HepG2 (cell line): Measurements from ENCODE around the gene RIN3. TPM values are rescaled to one million over a fixed set of nuclear protein-coding genes. Genes with fewer than 3 reads are reported as not detected.
A peak's percentile ranks its signal among the peaks of the same experiment; 100 is the strongest.

Experiments used
- AKNA ChIP-seq: sonication (generic); formaldehyde crosslinking; IDR thresholded peaks from 2 replicates; pipeline ENCODE4 v1.4.0; 2020; ENCODE audit warnings: missing genetic modification reagents, borderline replicate concordance
- ARNTL ChIP-seq: sonication (generic); formaldehyde crosslinking; IDR thresholded peaks from 2 replicates; pipeline ENCODE4 v1.4.0; 2020; ENCODE audit warnings: mild to moderate bottlenecking, missing genetic modification reagents
- ATAD3A ChIP-seq: sonication (generic); formaldehyde crosslinking; IDR thresholded peaks from 2 replicates; pipeline ENCODE4 v1.4.0; 2020; ENCODE audit warnings: missing genetic modification reagents
- CBX2 ChIP-seq, 2 experiments: fragments of 200-600 bp in 1 of 2; sonication (generic); formaldehyde crosslinking in 1 of 2; IDR thresholded peaks; 2 replicates each; pipeline versions ENCODE4 v1.7.0 to v1.8.1; 2018 to 2022; ENCODE audit warnings: low read depth in 2 of 2, low read length in 1 of 2, mild to moderate bottlenecking in 1 of 2, missing genetic modification reagents in 1 of 2
- CHD4 ChIP-seq: fragments of 200-600 bp; sonication (generic); IDR thresholded peaks from 2 replicates; pipeline ENCODE4 v1.7.0; 2017; ENCODE audit warnings: mild to moderate bottlenecking, low read length, borderline replicate concordance
- CREM ChIP-seq, 2 experiments: sonication (generic) in 1 of 2; formaldehyde crosslinking in 1 of 2; IDR thresholded peaks; 2 replicates each; pipeline versions ENCODE4 v1.4.0 to v1.6.1; 2016 to 2020; ENCODE audit warnings: antibody characterized with exemption in 1 of 2, mild to moderate bottlenecking in 1 of 2, missing genetic modification reagents in 1 of 2
- GPN1 ChIP-seq: sonication (generic); formaldehyde crosslinking; IDR thresholded peaks from 2 replicates; pipeline ENCODE4 v1.5.1; 2020; ENCODE audit warnings: missing genetic modification reagents, borderline replicate concordance
- HDAC6 ChIP-seq: fragments of 200-600 bp; sonication (generic); IDR thresholded peaks from 2 replicates; pipeline ENCODE4 v1.7.0; 2017; ENCODE audit warnings: mild to moderate bottlenecking, antibody characterized with exemption, low read length, low read depth
- IKZF5 ChIP-seq: IDR thresholded peaks from 2 replicates; pipeline ENCODE4 v1.6.1; 2018; ENCODE audit warnings: missing genetic modification reagents, mild to moderate bottlenecking, missing compliant biosample characterization
- PCBP2 ChIP-seq: fragments of 200-400 bp; formaldehyde crosslinking; optimal IDR thresholded peaks from 2 replicates; pipeline ENCODE3; 2018; ENCODE audit warnings: low read length, low read depth; ENCODE audit not compliant: poor library complexity, severe bottlenecking
- PRDM4 ChIP-seq: sonication (generic); formaldehyde crosslinking; IDR thresholded peaks from 2 replicates; pipeline ENCODE4 v1.9.0; 2021; ENCODE audit warnings: missing genetic modification reagents, borderline replicate concordance
- SOX6 ChIP-seq, 2 experiments: fragments of 450-650 bp in 1 of 2; sonication (generic) in 1 of 2; formaldehyde crosslinking in 1 of 2; IDR thresholded peaks; 2 replicates each; pipeline versions ENCODE4 v1.4.0 to v1.6.1; 2017 to 2020; ENCODE audit warnings: antibody characterized with exemption in 1 of 2, mild to moderate bottlenecking in 1 of 2, missing genetic modification reagents in 1 of 2
- TP53 ChIP-seq: sonication (generic); formaldehyde crosslinking; conservative IDR thresholded peaks from 2 replicates; pipeline ENCODE4 v1.4.0; 2020; ENCODE audit warnings: missing genetic modification reagents
- YEATS4 ChIP-seq: sonication (generic); formaldehyde crosslinking; IDR thresholded peaks from 2 replicates; pipeline ENCODE4 v1.4.0; 2020; ENCODE audit warnings: missing genetic modification reagents, borderline replicate concordance
- YY1 ChIP-seq: IDR thresholded peaks from 2 replicates; pipeline ENCODE4 v1.6.1; 2011; ENCODE audit warnings: low read length, low read depth, moderate library complexity, mild to moderate bottlenecking; ENCODE audit not compliant: insufficient read depth, insufficient replicate concordance
- ZFX ChIP-seq: sonication (generic); formaldehyde crosslinking; IDR thresholded peaks from 2 replicates; pipeline ENCODE4 v1.4.0; 2020; ENCODE audit warnings: mild to moderate bottlenecking, low read depth, missing genetic modification reagents, moderate library complexity
- ZKSCAN8 ChIP-seq: IDR thresholded peaks from 2 replicates; pipeline ENCODE4 v1.6.1; 2016; ENCODE audit warnings: borderline replicate concordance, missing genetic modification reagents, missing compliant biosample characterization
- ZNF282 ChIP-seq: fragments of 450-650 bp; IDR thresholded peaks from 2 replicates; pipeline ENCODE4 v1.6.1; 2018; ENCODE audit not compliant: partially characterized antibody
- ZNF777 ChIP-seq: sonication (generic); formaldehyde crosslinking; IDR thresholded peaks from 2 replicates; pipeline ENCODE4 v1.4.0; 2020; ENCODE audit warnings: missing genetic modification reagents
- polyA plus RNA-seq, 8 experiments: library from polyadenylated mRNA; depleted of rRNA in 3 of 8; stranded (reverse) in 7 of 8; unstranded in 1 of 8; fragments of >200 nt; fragmentation: Illumina TruSeq in 4 of 8; extraction: Trizol in 4 of 8; gene quantifications; 2 replicates each; pipeline versions ENCODE4 v1.2.1 to v1.2.3, GENCODE V29; 2011 to 2016; ENCODE audit warnings: low read depth in 4 of 8, missing spikeins in 1 of 8, mixed read lengths in 1 of 8; ENCODE audit not compliant: insufficient read depth in 1 of 8
- total RNA-seq, 5 experiments: library from RNA; depleted of rRNA; stranded (reverse); fragments of >200 nt; fragmentation: Illumina TruSeq; extraction: Trizol; gene quantifications; 2 replicates each; pipeline ENCODE4 v1.2.3, GENCODE V29; 2016; ENCODE audit warnings: low read depth in 1 of 5

Gene RIN3
- total and polyA plus RNA-seq, 2 of the 13 experiments (the other 11 are each of a cell fraction or from before 2014, with no cell fraction given) = 2.3 to 3.6 TPM

GRCh38 chr14:92513966-92514843, 624 bp downstream of the RIN3 start (continued):
- TF ChIP-seq ZKSCAN8 (CRISPR knock-in tag) (no peak), CHD4 (no peak), IKZF5 (peak; percentile 67; the same call in 1 of the 2 replicates), ZNF777 (CRISPR knock-in tag) (peak; percentile 77), PRDM4 (no peak), SOX6 (IDR thresholded peaks at IDR 0.05) (no peak), SOX6 (CRISPR knock-in tag; IDR thresholded peaks at IDR 0.05) (peak; percentile 74), PCBP2 (no peak), AKNA (CRISPR knock-in tag) (no peak), CBX2 (IDR thresholded peaks at IDR 0.05; ENCODE audit: low read depth, low read length) (no peak), CBX2 (CRISPR knock-in tag; IDR thresholded peaks at IDR 0.05; ENCODE audit: low read depth) (0 out of 2 replicates have a peak, but pooled peaks have one; percentile 53), GPN1 (CRISPR knock-in tag) (no peak), YEATS4 (peak; percentile 92), HDAC6 (no peak), ZNF282 (no peak), ZFX (CRISPR knock-in tag) (peak; percentile 95), TP53 (CRISPR knock-in tag) (0 out of 2 replicates have a peak, but pooled peaks have one; percentile 71), YY1 (no peak), ARNTL (peak; percentile 24; the same call in 1 of the 2 replicates), CREM (IDR thresholded peaks at IDR 0.05) (no peak), CREM (CRISPR knock-in tag; IDR thresholded peaks at IDR 0.05) (no peak), ATAD3A (CRISPR knock-in tag) (no peak)
